NCI-H446 treated with DMSO at 0.1 percent for 48 hours (cell line): Measurements from ENCODE around the gene SCN4A.
"Not testable (repeated sequence)": the region's sequence is repeated elsewhere in the genome, so short reads cannot be mapped to it uniquely, and the experiment has no call there.

Source experiments
- DNase-seq: peaks from one replicate; lab custom pipeline; 2025; lab: John Stamatoyannopoulos, UW

SCN4A gene

DNA sequence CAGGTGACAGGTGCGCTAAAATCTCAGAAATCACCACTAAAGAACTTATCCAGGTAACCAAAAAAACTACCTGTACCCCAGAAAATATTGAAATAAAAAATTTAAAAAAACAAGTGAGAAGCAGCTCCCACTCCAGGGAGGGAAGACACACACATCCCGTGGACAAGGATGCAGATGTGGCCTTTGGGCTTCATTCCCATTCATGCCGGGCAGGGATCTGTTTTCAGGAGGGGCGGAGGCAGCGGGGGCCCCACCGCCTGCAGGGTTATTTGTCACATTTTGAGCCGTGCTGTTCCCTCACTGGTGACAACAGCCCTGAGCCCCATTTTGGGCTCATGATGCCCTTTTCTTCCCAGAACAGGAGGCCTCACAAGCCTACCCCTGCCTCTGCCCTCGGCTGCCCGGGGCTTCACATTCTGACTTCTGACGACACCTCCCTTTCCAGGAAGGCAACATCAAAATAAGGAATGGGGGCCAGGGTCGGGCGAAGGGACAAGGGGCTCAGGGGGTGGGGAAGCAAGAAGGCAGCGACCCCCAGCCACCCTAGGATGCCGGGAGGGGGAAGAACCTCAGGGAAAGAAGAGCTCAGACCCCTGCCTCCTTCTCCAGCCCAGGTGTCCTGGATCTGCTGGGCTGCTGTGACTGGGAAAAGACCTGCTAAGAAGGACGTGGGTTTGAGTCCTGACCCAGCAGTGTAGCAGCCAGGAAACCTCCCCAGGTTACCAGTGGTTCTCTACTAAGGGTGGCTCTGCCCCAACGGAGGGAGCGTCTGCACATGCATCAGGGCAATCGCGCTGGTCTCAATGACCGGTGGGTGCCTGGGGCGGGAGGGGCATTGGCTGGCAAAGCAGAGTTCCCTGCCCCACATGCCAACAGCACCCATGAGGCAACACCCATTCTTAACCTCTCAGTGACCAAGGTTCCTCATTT is 38.3 kb downstream of the SCN4A start:
- DNase-seq = no peak

DNA sequence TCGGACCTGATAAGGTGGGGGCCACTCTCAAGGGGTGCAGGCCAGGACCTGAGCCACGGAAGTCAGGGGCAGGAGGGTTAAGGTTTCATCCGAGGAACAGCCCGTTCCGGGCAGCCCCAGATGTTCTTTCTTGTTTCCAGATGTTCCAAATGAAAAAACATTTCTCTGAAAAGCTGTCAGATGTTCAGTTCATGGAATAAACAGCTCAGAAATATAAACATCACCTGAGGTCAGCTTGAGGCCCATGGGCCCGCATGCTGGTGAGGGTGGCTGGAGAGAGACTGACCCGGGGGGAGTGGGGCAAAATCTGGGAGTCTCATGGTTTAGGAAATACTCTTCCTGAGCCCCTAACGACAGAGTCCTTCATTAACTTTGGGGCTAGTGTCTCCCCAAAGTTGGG is 39.1 kb downstream of the SCN4A start:
- DNase-seq = no peak

GRCh38 chr17:63932721-63933120 is 40.0 kb downstream of the SCN4A start:
- no peak for DNase-seq

DNA sequence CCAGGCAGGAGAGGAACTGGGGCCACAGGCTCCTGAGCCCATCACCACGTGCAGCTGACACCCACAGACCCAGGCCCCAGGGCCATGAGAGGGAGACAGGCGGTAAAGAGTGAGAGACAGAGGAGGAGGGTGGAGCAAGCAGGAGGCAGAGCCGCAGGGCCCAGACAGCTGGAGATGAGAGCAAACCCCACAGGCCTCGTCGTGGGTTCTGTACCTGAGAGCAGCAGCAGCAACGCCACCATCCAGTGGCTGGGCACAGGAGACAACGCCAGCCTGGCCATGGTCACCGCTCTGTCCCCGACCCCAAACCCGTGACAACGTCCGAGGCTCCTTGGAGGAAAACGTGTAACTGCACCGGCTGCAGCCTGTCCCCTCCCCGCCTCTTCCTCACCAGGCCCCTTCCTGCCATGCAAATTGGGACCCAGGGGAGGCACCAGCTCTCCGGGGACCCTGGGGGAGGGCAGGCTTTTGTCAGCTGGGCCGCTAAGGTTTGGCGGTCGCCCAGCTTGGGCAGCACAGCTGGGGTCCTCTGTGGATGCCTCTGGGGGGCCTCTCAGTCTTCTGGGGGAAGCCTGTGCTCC is 40.6 kb downstream of the SCN4A start, which contains the start of gene CD79B:
Gene CD79B (minus strand): TSS at position 351 of the 581 bp plus-strand sequence. CDS start 70 bp downstream, at position 281.
- DNase-seq = no peak

DNA sequence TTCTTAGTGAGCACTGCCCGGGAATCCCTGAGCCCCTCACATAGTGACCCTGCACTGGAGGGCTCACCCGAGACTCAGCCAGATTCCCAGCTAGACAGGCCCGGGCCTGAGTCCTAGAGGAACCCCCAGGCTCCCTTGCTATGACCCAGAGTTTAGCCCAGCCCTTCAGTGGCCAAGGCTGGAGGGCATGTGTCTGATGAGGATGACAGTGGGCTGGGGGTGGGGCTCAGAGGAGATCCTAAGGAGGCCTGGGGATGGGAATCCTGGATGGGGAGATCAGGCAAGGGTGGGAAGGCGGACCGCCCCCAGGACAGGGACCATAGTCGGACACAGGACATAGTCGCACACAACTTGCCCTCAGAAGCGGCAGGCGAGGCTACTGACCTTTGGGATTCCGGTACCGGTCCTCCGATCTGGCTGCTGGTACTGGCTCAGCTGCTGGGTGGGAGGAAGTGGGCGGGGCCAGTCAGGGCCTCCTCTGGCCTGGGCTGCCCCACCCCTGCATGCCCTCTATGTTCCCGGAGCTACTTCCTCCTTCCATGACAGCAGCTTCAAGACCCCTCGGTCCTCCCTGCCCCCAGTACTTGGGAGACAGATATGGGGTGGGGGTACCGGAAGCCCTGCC is 41.7 kb downstream of the SCN4A start:
- DNase-seq = no peak

- no peak for DNase-seq
Measured at GRCh38 chr17:63929860-63930766, 42.6 kb downstream of the SCN4A start.

- DNase-seq = no peak
Measured at GRCh38 chr17:63928966-63929695, 43.6 kb downstream of the SCN4A start.

DNA sequence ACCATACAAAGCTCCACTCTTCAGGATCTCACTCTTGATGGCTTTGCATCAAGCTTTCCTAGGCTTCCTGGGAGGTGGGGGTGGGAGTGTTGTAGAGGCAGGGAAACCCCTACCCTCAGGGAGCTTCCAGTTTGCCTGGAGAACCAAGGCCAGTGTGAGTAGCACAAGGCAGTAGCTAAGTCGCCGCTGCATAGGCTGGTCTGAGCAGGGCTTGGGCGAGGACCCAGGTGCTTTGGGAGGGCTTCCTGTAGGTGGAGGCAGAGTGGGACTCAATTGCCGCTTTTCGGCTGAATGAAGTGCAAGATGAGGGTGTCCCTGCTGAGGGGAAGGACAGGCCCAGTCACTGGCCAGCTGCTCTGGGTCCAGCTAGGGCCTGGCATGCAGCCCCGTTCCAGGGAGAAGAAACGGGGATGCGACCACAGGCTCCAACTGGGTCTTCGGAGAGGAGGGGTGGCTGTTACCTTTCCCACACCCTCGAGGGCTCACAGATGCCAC is 44.5 kb downstream of the SCN4A start:
- DNase-seq = no peak

DNA sequence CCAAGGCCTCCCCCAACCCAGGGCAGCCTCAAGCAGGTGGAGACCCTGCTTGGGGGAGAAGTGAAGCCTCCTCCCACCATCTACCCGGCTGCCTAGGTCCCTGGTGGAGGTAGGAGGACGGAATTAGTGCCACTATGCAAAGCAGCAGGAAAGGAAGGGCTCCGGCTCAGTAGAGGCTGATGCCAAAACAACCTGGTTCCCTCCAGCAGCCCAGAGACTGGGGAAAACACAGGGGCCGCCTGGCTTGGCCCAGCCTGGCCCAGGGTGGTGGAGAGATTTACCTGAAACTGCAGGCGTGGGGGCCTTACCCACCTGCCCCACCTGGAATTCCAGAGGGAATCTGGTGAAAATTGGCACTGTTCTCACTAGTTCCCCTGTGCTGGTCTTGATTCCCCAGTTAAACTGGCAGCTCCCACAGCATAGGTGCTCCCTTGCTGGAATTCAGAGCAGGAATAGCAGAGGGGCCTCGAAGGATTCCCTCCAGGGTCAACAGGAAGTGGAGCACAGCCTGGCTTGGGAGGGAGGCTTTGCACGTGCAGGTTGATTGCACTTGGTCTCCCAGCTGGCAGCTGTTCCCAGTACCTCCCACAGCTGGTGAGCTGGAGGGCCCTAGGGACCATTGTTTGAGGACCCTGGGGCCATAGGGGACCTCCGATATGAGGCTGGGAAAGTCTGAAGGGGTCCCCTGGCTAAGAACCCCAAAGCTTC is 45.1 kb downstream of the SCN4A start:
- DNase-seq = no peak

DNA sequence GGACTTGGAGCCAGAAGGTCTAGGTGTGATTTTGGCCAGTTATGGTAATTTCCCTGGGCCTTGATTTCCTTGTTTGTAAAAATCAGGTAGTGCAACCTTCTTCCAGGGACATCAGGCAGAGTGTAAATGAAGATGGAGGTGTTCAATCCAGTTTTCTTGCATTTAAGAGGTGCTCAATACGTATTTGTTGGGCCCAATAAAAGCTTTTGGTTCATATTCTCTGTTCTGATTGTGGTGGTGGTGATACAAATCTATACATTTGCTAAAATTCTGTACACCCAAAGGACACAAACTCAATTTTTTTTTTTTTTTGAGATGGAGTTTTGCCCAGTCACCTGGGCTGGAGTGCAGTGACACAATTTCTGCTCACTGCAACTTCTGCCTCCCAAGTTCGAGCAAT is 46.6 kb downstream of the SCN4A start:
- no peak for DNase-seq

- DNase-seq = no peak
Measured at GRCh38 chr17:63925615-63926014, 47.1 kb downstream of the SCN4A start.

- DNase-seq = not testable (repeated sequence)
Measured at GRCh38 chr17:63922402-63922801, 50.3 kb downstream of the SCN4A start.

GRCh38 chr17:63920779-63921178 is 51.9 kb downstream of the SCN4A start:
- not testable (repeated sequence) for DNase-seq

DNA sequence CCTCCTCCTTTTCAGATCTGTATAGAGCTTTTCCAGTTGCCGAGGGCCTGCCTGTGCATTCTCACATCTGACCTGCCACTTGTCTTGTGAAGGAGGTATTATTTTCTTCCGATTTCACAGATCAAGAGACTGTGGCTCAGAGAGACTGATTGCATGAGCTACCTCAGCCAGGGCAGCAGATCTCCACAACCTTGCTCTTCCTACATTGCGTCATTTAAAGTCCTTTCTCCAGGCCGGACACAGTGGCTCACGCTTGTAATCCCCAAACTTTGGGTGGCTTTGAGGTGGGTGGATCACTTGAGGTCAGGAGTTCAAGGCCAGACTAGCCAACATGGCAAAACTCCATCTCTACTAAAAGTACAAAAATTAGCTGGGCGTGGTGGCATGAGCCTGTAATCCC is 52.7 kb downstream of the SCN4A start:
- DNase-seq = not testable (repeated sequence)

DNA sequence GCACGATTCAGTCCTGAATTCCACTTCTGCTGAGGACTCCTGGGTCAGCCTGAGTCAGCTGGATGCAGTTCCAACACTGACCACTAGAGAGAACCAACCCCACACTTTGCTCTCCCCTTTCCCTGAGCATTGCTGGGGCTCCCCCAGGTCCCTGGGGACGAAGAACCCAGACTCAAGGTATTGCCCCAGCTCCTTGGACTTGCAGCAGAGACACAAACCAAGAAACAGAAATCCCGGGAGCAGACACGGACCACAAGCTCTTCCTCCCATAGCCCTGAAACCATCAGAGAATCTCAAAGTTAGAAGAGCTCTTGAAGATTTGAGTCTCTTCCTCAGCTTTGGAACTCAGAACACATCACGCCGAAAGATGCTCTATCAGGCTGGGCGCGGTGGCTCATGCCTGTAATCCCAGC is 53.4 kb downstream of the SCN4A start:
- no peak for DNase-seq

GRCh38 chr17:63918789-63919305 is 53.9 kb downstream of the SCN4A start, which contains the start of gene GH1:
TSS of gene GH1 (minus strand) at chr17:63918839. CDS start at chr17:63918776, 63 bp downstream.
- not testable (repeated sequence) for DNase-seq

DNA sequence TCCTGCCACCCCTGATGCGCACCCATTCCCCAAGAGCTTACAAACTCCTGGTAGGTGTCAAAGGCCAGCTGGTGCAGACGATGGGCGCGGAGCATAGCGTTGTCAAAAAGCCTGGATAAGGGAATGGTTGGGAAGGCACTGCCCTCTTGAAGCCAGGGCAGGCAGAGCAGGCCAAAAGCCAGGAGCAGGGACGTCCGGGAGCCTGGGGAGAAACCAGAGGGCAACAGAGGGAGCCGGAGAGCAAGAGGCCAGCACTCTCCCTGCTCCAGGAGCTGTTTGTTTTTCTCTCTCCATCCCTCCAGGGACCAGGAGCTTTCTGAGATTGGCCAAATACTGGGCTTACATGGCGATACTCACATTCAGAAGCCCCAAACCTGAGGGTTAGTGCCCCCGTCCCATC is 54.4 kb downstream of the SCN4A start:
- no peak for DNase-seq

DNA sequence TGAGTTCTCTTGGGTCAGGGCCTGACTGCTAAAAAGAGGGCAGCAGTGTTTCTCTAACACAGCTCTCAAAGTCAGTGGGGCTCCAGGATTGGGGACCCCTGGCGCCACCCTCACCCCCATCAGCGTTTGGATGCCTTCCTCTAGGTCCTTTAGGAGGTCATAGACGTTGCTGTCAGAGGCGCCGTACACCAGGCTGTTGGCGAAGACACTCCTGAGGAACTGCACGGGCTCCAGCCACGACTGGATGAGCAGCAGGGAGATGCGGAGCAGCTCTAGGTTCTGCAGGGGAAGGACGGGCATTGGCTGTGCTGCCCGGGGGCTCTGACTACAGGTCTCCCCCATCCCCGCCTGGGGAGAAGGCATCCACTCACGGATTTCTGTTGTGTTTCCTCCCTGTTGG is 55.1 kb downstream of the SCN4A start:
- DNase-seq = no peak

DNA sequence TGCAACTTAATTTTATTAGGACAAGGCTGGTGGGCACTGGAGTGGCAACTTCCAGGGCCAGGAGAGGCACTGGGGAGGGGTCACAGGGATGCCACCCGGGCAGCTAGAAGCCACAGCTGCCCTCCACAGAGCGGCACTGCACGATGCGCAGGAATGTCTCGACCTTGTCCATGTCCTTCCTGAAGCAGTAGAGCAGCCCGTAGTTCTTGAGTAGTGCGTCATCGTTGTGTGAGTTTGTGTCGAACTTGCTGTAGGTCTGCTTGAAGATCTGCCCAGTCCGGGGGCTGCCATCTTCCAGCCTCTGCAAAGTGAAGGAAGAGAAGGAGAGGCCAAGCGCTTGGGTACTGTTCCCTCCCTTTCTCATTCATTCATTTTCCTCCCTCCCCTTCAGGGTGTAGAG is 55.5 kb downstream of the SCN4A start:
- DNase-seq = not testable (repeated sequence)
